HG03565 (cell line): ENCODE results near the gene GLDC.

Experiments used
- ATAC-seq: cut with Tn5 transposase; IDR thresholded peaks from one replicate; pipeline ENCODE4 v1.9.1; 2021; ENCODE audit warnings: mild to moderate bottlenecking, moderate library complexity; ENCODE audit not compliant: unreplicated experiment

The GLDC gene

DNA sequence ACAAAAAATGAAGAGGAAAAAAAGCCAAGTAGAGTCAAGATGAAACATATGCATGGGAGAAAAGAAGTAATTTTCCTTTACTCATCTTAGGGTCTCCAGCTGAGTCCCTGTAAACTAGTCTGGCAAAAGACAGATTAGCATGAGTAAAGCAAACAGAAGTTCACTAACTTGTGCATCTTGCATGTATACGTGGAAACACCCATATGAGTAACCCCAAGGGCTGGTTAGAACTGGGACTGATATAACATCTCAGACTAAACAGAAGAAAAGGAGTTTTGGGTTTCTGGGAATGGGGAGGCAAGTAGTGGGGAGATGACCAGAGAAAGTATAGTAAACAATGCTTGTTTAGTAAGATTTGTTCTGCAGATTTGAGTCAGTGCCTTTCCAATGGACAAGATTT, 20.1 kb upstream of the GLDC start:
- no peak for ATAC-seq

DNA sequence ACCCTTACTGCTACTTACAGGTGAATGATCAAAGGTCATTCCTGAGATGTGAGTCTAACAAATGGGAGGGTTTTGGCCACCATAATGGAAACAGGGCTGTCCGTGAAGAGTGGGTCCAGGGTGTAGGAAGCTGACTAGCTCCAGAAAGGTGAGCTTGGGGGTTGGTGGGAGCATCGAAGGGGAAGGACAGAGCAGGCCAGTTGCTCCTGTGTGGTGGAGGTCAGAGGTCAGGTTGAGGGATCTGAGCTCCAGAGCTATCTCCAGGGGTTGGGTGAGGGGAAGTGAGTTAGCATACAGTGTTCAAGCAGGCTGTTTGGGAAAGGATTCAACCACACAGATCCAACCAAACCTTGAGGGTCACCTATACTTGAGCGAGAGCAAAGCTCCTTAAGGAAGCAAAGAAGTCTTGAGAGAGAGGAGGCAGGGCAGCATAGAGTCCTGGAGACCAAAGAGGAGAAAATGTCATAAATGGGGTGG, 18.7 kb upstream of the GLDC start:
- ATAC-seq = no peak

GRCh38 chr9:6660512-6660911, 15.0 kb upstream of the GLDC start:
- no peak for ATAC-seq

GRCh38 chr9:6658628-6659353, 13.3 kb upstream of the GLDC start:
- no peak for ATAC-seq

- no peak for ATAC-seq
Measured at GRCh38 chr9:6656614-6657300, 11.2 kb upstream of the GLDC start.

DNA sequence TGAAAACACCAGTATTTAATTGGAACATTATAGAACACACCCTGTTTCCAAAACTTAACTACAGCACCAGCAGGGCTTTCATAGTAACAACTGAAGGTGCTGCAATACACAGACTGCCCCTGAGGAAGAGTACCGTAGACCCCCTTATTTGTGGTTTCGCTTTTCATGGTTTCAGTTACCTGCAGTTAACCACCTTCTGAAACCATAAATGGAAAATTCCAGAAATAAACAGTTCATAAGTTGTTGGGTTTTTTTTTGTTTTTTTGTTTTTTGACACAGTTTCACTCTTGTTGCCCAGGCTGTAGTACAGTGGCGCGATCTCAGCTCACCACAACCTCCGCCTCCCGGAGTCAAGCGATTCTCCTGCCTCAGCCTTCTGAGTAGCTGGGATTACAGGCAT, 9.5 kb upstream of the GLDC start:
- ATAC-seq = peak; percentile 91

DNA sequence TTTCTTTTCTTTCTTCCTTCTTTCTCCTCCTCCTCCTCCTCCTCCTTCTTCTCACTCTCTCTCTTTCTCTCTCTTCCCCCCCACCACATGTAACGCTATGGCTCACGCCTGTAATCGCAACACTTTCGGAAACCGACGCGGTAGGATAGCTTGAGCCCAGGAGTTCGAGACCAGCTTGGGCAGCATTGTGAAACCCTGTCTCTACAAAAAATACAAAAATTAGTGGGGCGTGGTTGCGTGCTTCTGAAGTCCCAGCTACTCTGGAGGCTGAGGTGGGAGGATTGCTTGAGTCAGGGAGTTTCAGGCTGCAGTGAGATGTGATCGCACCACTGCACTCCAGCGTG, 736 bp upstream of the GLDC start:
- no peak for ATAC-seq

DNA sequence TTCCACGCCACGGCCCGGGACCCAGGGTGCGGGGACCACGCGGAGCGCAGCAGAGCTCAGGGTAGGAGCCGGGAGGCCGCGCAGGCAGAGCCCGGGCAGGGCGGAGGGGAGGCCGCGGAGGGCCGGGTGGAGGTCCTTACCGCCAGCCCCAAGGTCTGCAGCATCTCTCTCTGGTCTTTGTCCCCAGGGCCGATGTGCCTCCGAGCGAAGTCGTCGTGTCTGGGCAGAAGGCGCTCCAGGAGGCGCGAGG, 499 bp downstream of the GLDC start:
- peak; percentile 10 for ATAC-seq

GRCh38 chr9:6644346-6645104, 1.0 kb downstream of the GLDC start:
- ATAC-seq = no peak

DNA sequence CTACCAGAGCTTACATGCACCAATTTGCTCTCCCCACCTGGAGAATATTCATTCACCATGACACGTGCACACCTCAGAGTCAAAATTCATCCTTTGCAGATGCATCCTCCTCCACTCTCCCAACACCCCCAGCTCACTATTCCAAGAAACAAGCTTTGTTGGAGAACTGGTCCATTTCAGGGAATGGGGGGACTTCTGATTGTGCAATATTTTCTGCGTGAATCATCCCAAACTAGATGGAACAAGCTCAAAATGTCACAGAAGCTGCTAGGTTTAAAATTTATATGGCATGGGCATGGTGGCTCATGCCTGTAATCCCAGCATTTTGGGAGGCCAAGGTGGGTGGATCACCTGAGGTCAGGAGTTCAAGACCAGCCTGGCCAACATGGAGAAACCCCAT, 3.6 kb downstream of the GLDC start:
- ATAC-seq = no peak

- no peak for ATAC-seq
Measured at GRCh38 chr9:6641561-6641960, 4.0 kb downstream of the GLDC start.

- ATAC-seq = no peak
Measured at GRCh38 chr9:6641056-6641455, 4.5 kb downstream of the GLDC start.

GRCh38 chr9:6640268-6641051, 5.1 kb downstream of the GLDC start:
- no peak for ATAC-seq

DNA sequence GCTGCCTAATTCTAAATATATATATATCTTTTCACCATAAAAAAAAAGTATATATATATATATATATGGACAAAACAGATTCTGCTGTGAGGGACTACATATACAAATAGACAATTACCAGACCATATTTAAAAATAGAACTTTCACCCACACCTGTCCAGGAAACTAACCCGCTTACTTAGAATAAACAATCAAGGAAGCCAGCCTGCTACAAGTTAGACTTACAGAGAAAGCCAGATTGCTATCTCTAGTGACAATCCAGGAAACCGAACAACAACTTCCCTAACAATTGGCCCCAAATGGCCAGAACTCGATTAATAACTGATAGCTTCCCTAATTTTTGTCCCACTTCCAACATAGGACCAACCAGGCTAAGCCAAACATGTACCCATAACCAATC, 5.9 kb downstream of the GLDC start:
- no peak for ATAC-seq

- no peak for ATAC-seq
Measured at GRCh38 chr9:6634444-6634843, 11.1 kb downstream of the GLDC start.

GRCh38 chr9:6633378-6633777, 12.2 kb downstream of the GLDC start:
- ATAC-seq = no peak

DNA sequence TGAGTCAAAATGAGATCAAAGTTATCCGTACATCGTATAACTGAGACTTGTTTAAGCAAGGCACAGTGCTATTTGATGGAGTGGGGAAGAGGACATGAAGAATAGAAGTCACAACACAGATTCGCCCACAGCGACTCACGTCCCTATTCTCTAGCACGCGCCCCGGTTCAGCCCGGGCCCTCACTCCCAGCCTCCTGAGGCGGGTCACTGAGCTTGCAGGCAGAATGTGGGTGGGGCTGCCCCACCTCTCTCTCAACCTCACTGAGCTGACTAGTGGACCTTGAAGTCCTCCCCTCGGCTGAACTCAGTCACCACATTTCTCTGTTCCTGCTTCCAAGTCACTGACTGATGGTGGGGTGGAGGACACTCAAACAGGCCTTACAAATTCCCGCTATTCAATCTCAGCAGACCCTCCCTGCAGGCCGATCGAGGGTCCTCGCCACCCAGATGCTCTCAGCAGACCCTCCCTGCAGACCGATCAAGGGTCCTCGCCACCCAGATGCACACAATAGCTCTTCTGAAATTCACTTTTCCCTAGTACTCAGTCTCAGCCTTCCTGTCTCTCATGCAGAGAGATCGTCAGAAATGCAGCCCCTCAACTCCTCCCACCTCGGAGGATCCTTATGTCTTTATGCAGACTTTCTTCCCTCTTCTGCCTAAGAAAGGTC, 12.9 kb downstream of the GLDC start:
- ATAC-seq = peak; percentile 79

DNA sequence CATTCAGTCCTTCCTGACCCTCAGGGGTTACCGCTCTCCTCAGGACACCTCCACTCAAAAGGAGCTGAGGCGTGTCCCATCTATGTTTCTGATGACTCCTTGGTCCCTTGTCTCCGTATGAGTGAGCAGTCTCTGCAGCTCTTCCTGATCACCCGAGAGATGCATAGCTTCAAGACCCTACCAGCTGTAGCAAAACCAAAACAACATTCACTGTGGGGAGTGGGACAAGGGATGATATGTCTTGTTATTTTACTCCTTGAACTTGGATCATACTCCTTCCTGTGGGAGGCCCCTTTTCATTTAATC, 14.4 kb downstream of the GLDC start:
- peak; percentile 14 for ATAC-seq

- ATAC-seq = peak; percentile 66
Measured at GRCh38 chr9:6630502-6631206, 14.9 kb downstream of the GLDC start.

DNA sequence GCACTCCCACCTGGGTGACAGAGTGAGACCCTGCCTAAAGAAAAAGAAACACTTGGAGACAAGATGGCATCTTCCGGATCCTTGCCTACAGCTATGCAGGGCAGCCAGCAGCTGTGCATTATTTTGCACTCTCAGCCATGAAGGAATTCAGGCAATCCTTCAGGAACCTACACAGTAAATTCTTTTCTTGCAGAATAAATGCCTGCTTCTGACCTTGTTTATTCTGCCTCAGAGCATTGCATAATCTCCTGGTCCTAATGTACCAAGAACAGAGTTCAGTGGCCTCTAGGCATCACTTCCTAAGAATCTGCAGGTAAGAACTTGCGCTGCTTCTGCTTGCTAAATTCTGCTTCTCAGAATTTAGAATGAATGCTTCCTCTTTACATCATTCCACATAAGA, 16.8 kb downstream of the GLDC start:
- ATAC-seq = no peak

DNA sequence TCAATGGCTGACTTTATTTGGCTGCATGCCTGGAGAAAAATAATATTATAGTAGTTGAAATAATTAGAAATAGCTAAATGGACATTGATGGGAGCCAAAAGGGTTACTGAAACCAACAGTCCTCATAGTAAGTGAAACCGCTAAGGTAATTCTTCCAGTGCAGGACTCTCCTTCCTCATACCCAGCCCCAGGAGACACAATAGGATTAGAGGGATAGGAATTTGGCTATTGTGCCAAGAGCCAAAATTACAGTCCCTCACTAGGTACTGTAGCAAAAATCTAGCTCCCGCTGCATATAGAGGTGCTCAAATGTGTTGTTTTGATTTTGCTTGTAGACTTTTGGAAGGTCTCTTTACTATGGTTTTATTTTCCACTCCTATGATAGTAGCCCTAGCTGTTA, 20.2 kb downstream of the GLDC start:
- ATAC-seq = no peak
